Rectal smooth muscle tissue (tissue), 1 donor: Measurements from ENCODE around the gene MCRIP2.

ENCODE experiments used
- H3K27ac ChIP-seq: one replicate; pipeline ENCODE4 v1.7.0; 2013; ENCODE audit warnings: low read depth, low read length, inconsistent platforms
- H3K27me3 ChIP-seq: one replicate; pipeline ENCODE4 v1.7.0; 2013; ENCODE audit warnings: low read length; ENCODE audit not compliant: control insufficient read depth, insufficient read depth
- H3K36me3 ChIP-seq: one replicate; pipeline ENCODE4 v1.7.0; 2013; ENCODE audit warnings: low read length; ENCODE audit not compliant: control insufficient read depth, insufficient read depth
- H3K4me1 ChIP-seq: one replicate; pipeline ENCODE4 v1.7.0; 2013; ENCODE audit warnings: low read length; ENCODE audit not compliant: control insufficient read depth, insufficient read depth
- H3K4me3 ChIP-seq: one replicate; pipeline ENCODE4 v1.7.0; 2013; ENCODE audit warnings: low read length
- H3K9ac ChIP-seq: one replicate; pipeline ENCODE4 v1.7.0; 2013; ENCODE audit warnings: low read length

MCRIP2 gene

GRCh38 chr16:674968-675883 lies 33.6 kb downstream of the MCRIP2 start, which contains the start of gene RHBDL1:
Gene RHBDL1, plus strand, starts transcription at chr16:675671. Its CDS starts 120 bp downstream, at chr16:675791.
- Histone ChIP-seq H3K4me1 (peaks cover 4% of the 10 kb centered on the region), H3K9ac (no peak within 1 kb of the TSS), H3K4me3 (peak within 1 kb of the TSS; percentile 62), H3K27ac (no peak within 1 kb of the TSS), H3K27me3 (no peaks in the 10 kb centered on the region), H3K36me3 (peaks cover 16% of the 10 kb centered on the region)

GRCh38 chr16:675884-676564 lies 34.4 kb downstream of the MCRIP2 start:
- H3K4me3 ChIP-seq = peak overlapping the region; percentile 48
- no peaks in the 10 kb centered on the region for H3K27me3 ChIP-seq
- H3K4me1 ChIP-seq = peaks cover 8% of the 10 kb centered on the region
- no peak overlapping the region for H3K27ac ChIP-seq
- no peak overlapping the region for H3K9ac ChIP-seq
- H3K36me3 ChIP-seq = peaks cover 9% of the 10 kb centered on the region

- H3K4me1 ChIP-seq = peaks cover 12% of the 10 kb centered on the region
- peak overlapping the region; percentile 32 for H3K4me3 ChIP-seq
- H3K27ac ChIP-seq = no peak overlapping the region
- peaks cover 10% of the 10 kb centered on the region for H3K36me3 ChIP-seq
- no peaks in the 10 kb centered on the region for H3K27me3 ChIP-seq
- no peak overlapping the region for H3K9ac ChIP-seq
Measured at GRCh38 chr16:676565-676902, 34.9 kb downstream of the MCRIP2 start.

GRCh38 chr16:676913-677312 lies 35.3 kb downstream of the MCRIP2 start:
- Histone ChIP-seq H3K9ac (no peak overlapping the region), H3K27me3 (no peaks in the 10 kb centered on the region), H3K36me3 (peaks cover 14% of the 10 kb centered on the region), H3K4me1 (peaks cover 14% of the 10 kb centered on the region), H3K4me3 (no peak overlapping the region), H3K27ac (no peak overlapping the region)

GRCh38 chr16:677316-678190 lies 35.9 kb downstream of the MCRIP2 start:
- Histone ChIP-seq H3K4me1 (peaks cover 14% of the 10 kb centered on the region), H3K4me3 (no peak overlapping the region), H3K27ac (no peak overlapping the region), H3K36me3 (peaks cover 15% of the 10 kb centered on the region), H3K9ac (no peak overlapping the region), H3K27me3 (no peaks in the 10 kb centered on the region)

GRCh38 chr16:678209-678857 lies 36.7 kb downstream of the MCRIP2 start:
- Histone ChIP-seq H3K4me3 (no peak overlapping the region), H3K27ac (no peak overlapping the region), H3K27me3 (no peaks in the 10 kb centered on the region), H3K36me3 (peaks cover 15% of the 10 kb centered on the region), H3K4me1 (peaks cover 16% of the 10 kb centered on the region), H3K9ac (no peak overlapping the region)

GRCh38 chr16:678858-679813 lies 37.5 kb downstream of the MCRIP2 start:
- H3K9ac ChIP-seq = no peak overlapping the region
- peak overlapping the region; percentile 70 for H3K27ac ChIP-seq
- peaks cover 15% of the 10 kb centered on the region for H3K36me3 ChIP-seq
- H3K4me3 ChIP-seq = peak overlapping the region; percentile 77
- no peaks in the 10 kb centered on the region for H3K27me3 ChIP-seq
- peaks cover 19% of the 10 kb centered on the region for H3K4me1 ChIP-seq

GRCh38 chr16:679814-680624 lies 38.4 kb downstream of the MCRIP2 start, which contains the start of gene STUB1:
Gene STUB1, plus strand, starts transcription at chr16:680410. Its CDS starts 116 bp downstream, at chr16:680526.
- no peaks in the 10 kb centered on the region for H3K27me3 ChIP-seq
- H3K9ac ChIP-seq = peak within 1 kb of the TSS; percentile 75
- H3K4me1 ChIP-seq = peaks cover 18% of the 10 kb centered on the region
- H3K36me3 ChIP-seq = peaks cover 15% of the 10 kb centered on the region
- H3K27ac ChIP-seq = peak within 1 kb of the TSS; percentile 82
- peak within 1 kb of the TSS; percentile 77 for H3K4me3 ChIP-seq

GRCh38 chr16:680625-680945 lies 39.0 kb downstream of the MCRIP2 start:
- Histone ChIP-seq H3K36me3 (peaks cover 15% of the 10 kb centered on the region), H3K4me1 (peaks cover 15% of the 10 kb centered on the region), H3K9ac (peak overlapping the region; percentile 75), H3K27ac (peak overlapping the region; percentile 82), H3K4me3 (peak overlapping the region; percentile 66), H3K27me3 (no peaks in the 10 kb centered on the region)

GRCh38 chr16:680967-681745 lies 39.5 kb downstream of the MCRIP2 start:
- peaks cover 15% of the 10 kb centered on the region for H3K36me3 ChIP-seq
- H3K27me3 ChIP-seq = no peaks in the 10 kb centered on the region
- peak overlapping the region; percentile 66 for H3K4me3 ChIP-seq
- peak overlapping the region; percentile 82 for H3K27ac ChIP-seq
- peak overlapping the region; percentile 34 for H3K9ac ChIP-seq
- peaks cover 15% of the 10 kb centered on the region for H3K4me1 ChIP-seq
